Measurements from ENCODE around the gene NDUFA9. TPM values are rescaled to one million over a fixed set of nuclear protein-coding genes. Genes with fewer than 3 reads are reported as not detected.
A peak's percentile ranks its signal among the peaks of the same experiment; 100 is the strongest.

NDUFA9 gene
- total RNA-seq, 1 donor from 2014 or later = 68.1 TPM

DNA sequence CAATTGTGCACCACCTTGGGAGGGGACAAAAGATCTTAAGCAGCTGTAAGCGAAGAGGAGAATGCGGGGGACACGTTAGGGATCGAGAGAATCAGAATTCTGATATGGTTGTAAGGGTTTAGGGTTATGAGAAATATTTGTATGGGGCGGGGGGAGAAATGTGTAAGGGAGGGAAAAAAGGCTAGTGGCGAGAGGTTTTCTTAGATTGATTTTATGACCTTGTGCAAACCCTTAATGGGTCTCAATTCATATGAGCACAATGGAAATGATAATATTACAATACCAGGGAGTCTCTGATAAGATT, 396 bp downstream of the NDUFA9 start:
- Mint-ChIP-seq H3K4me1 (ENCODE audit: low read depth) (peaks cover 31% of the 10 kb centered on the region), H3K36me3 (ENCODE audit: low read depth) (no peaks in the 10 kb centered on the region), H3K4me3 (ENCODE audit: unreplicated experiment) (peak overlapping the region; percentile 99), H3K9me3 (ENCODE audit: low read depth) (no peaks in the 10 kb centered on the region), H3K27me3 (ENCODE audit: low read depth) (no peaks in the 10 kb centered on the region), H3K27ac (ENCODE audit: unreplicated experiment) (peak overlapping the region; percentile 97)
- no peak for DNase-seq (ENCODE audit: low spot score)
- TF ChIP-seq, protein P1, sequence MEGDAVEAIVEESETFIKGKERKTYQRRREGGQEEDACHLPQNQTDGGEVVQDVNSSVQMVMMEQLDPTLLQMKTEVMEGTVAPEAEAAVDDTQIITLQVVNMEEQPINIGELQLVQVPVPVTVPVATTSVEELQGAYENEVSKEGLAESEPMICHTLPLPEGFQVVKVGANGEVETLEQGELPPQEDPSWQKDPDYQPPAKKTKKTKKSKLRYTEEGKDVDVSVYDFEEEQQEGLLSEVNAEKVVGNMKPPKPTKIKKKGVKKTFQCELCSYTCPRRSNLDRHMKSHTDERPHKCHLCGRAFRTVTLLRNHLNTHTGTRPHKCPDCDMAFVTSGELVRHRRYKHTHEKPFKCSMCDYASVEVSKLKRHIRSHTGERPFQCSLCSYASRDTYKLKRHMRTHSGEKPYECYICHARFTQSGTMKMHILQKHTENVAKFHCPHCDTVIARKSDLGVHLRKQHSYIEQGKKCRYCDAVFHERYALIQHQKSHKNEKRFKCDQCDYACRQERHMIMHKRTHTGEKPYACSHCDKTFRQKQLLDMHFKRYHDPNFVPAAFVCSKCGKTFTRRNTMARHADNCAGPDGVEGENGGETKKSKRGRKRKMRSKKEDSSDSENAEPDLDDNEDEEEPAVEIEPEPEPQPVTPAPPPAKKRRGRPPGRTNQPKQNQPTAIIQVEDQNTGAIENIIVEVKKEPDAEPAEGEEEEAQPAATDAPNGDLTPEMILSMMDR (IDR thresholded peaks at IDR 0.05) = no peak

DNA sequence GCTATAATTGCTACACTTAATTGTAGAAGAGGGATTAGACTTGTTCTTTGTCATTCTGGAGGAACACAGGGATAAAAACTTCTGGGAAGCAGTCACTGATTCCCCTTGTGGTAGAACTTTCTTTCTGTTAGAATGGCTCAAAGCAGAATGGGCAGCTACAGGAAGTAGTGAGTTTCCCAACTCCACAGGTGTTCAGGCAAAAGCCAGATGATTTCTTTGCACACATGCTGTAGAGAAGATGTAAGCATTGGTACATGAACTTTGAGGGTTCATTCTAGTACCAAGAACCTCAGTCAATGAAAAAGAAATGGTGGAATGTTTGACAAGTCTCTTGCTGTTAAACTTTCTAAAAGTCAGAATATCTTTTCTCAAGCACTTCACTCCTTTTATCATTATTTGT, 4.3 kb downstream of the NDUFA9 start:
- H3K36me3 Mint-ChIP-seq (ENCODE audit: low read depth) = peaks cover 20% of the 10 kb centered on the region

DNA sequence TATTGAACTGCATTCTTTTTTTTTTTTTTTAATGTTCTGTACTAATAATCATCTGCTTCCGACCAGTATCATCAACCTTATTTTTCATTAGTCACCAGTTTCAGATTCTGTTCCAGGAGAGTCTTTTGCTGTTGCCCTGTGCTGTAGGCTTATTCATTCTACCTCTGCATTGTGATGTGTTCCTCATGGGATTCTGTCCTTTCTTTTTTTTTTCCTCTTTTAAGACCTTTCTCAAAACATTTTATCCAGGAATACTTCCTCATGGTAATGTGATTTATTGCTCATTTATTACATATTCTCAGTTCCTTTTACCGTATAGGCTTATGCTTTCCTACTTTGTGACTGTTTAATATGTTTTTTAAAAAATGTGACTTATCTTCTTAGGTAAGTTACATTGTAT, 4.8 kb downstream of the NDUFA9 start:
- Mint-ChIP-seq H3K27ac (ENCODE audit: unreplicated experiment) (no peak overlapping the region), H3K4me3 (ENCODE audit: unreplicated experiment) (no peak overlapping the region), H3K4me1 (ENCODE audit: low read depth) (peaks cover 19% of the 10 kb centered on the region), H3K9me3 (ENCODE audit: low read depth) (no peaks in the 10 kb centered on the region), H3K36me3 (ENCODE audit: low read depth) (peaks cover 20% of the 10 kb centered on the region), H3K27me3 (ENCODE audit: low read depth) (no peaks in the 10 kb centered on the region)
- TF ChIP-seq, protein P1 (IDR thresholded peaks at IDR 0.05) = no peak
- DNase-seq (ENCODE audit: low spot score) = no peak

More for the DNA sequence above, 4.3 kb downstream of the NDUFA9 start:
- TF ChIP-seq, protein P1 (IDR thresholded peaks at IDR 0.05) = no peak
- Mint-ChIP-seq H3K27ac (ENCODE audit: unreplicated experiment) (no peak overlapping the region), H3K27me3 (ENCODE audit: low read depth) (no peaks in the 10 kb centered on the region), H3K9me3 (ENCODE audit: low read depth) (no peaks in the 10 kb centered on the region), H3K4me3 (ENCODE audit: unreplicated experiment) (no peak overlapping the region), H3K4me1 (ENCODE audit: low read depth) (peaks cover 23% of the 10 kb centered on the region)
- no peak for DNase-seq (ENCODE audit: low spot score)

DNA sequence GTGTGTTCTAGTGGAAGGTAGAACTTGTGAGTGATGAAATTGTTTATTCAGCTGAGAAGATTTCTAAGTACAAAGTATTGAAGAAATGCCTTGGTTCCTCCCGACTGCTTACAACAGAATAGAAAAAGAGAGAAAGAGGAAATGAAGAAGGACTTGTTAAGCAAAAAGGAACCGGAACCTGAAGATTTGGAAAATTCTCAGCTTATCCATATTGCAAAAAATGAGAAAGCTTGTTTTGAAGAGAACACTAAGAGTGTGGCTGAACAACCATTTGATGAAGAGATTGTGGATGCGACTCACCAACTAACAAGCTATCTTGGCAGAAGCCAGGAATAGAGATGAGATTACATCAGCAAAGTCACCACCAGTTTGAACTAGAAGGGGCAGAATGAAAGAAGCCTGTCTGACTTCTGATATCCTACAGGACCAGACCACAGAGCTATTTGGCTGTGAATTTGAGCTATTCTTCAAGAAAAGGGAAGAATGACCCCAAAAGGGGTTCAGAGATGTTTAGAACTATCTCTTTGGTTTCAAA, 15.1 kb downstream of the NDUFA9 start:
- peak overlapping the region; percentile 10 for H3K27ac Mint-ChIP-seq (ENCODE audit: unreplicated experiment)
- no peaks in the 10 kb centered on the region for H3K27me3 Mint-ChIP-seq (ENCODE audit: low read depth)
- DNase-seq (ENCODE audit: low spot score) = no peak
- H3K36me3 Mint-ChIP-seq (ENCODE audit: low read depth) = peaks cover 43% of the 10 kb centered on the region
- H3K4me3 Mint-ChIP-seq (ENCODE audit: unreplicated experiment) = no peak overlapping the region
- TF ChIP-seq, protein P1 (IDR thresholded peaks at IDR 0.05) = no peak
- peaks cover 5% of the 10 kb centered on the region for H3K4me1 Mint-ChIP-seq (ENCODE audit: low read depth)
- H3K9me3 Mint-ChIP-seq (ENCODE audit: low read depth) = no peaks in the 10 kb centered on the region

DNA sequence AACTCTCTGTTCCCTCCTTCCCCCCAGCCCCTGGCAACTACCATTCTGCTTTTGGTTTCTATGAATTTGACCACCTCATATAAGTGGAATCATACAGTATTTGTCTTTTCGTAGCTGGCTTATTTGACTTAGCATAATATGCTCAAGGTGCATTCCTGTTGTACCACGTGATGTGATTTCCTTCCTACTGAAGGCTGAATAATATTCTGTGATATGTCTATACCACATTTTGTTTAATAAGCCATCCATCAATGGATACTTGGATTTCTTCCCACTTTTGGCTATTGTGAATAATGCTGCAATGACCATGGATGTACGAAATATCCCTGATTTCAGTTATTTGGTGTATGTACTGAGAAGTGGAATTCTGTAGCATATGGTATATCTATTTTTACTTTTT, 16.3 kb downstream of the NDUFA9 start:
- Mint-ChIP-seq H3K27me3 (ENCODE audit: low read depth) (no peaks in the 10 kb centered on the region), H3K36me3 (ENCODE audit: low read depth) (peaks cover 50% of the 10 kb centered on the region), H3K9me3 (ENCODE audit: low read depth) (no peaks in the 10 kb centered on the region), H3K4me3 (ENCODE audit: unreplicated experiment) (no peak overlapping the region), H3K4me1 (ENCODE audit: low read depth) (peaks cover 5% of the 10 kb centered on the region), H3K27ac (ENCODE audit: unreplicated experiment) (no peak overlapping the region)
- TF ChIP-seq, protein P1 (IDR thresholded peaks at IDR 0.05) = no peak
- DNase-seq (ENCODE audit: low spot score) = no peak
